ENCODE results near the gene RAD51B.

RAD51B gene

GRCh38 chr14:68632054-68632895 is 812.7 kb downstream of the RAD51B start:
- DNase-seq, result no peak

- no peak for DNase-seq
These were observed 813.8 kb downstream of the RAD51B start for GRCh38 chr14:68633131-68633991.

- no peak for DNase-seq
These were observed 814.8 kb downstream of the RAD51B start for GRCh38 chr14:68634332-68634731.

GRCh38 chr14:68634874-68635595 is 815.5 kb downstream of the RAD51B start:
- DNase-seq, result no peak

- no peak for DNase-seq
These were observed 817.0 kb downstream of the RAD51B start for GRCh38 chr14:68636597-68636996.

- no peak for DNase-seq
These were observed 817.8 kb downstream of the RAD51B start for GRCh38 chr14:68637106-68638021.

GRCh38 chr14:68638141-68638999 is 818.8 kb downstream of the RAD51B start:
- DNase-seq, result no peak

GRCh38 chr14:68639000-68639757 is 819.6 kb downstream of the RAD51B start:
- no peak for DNase-seq

GRCh38 chr14:68639758-68640574 is 820.4 kb downstream of the RAD51B start:
- DNase-seq, result no peak

GRCh38 chr14:68643673-68644072 is 824.1 kb downstream of the RAD51B start:
- DNase-seq, result no peak

- DNase-seq, result no peak
These were observed 824.5 kb downstream of the RAD51B start for GRCh38 chr14:68644101-68644500.

GRCh38 chr14:68645371-68645770 is 825.8 kb downstream of the RAD51B start:
- no peak for DNase-seq

- no peak for DNase-seq
These were observed 830.1 kb downstream of the RAD51B start for GRCh38 chr14:68649476-68650189.

GRCh38 chr14:68650404-68650994 is 830.9 kb downstream of the RAD51B start:
- no peak for DNase-seq

- DNase-seq, result no peak
These were observed 831.5 kb downstream of the RAD51B start for GRCh38 chr14:68651075-68651474.

GRCh38 chr14:68651652-68652432 is 832.3 kb downstream of the RAD51B start:
- no peak for DNase-seq

- no peak for DNase-seq
These were observed 832.8 kb downstream of the RAD51B start for GRCh38 chr14:68652433-68652690.

- no peak for DNase-seq
These were observed 833.5 kb downstream of the RAD51B start for GRCh38 chr14:68653108-68653507.

Measured in activated T-cell treated with anti-CD3 and anti-CD28 coated beads for 4 hours (primary cell).